Measurements from ENCODE around the gene OXA1L. TPM values are rescaled to one million over a fixed set of nuclear protein-coding genes. Genes with fewer than 3 reads are reported as not detected.

The OXA1L gene
- total and polyA plus RNA-seq, 2 of the 13 experiments (the other 11 are each of a cell fraction or from before 2014, with no cell fraction given) = 230 to 589 TPM

DNA sequence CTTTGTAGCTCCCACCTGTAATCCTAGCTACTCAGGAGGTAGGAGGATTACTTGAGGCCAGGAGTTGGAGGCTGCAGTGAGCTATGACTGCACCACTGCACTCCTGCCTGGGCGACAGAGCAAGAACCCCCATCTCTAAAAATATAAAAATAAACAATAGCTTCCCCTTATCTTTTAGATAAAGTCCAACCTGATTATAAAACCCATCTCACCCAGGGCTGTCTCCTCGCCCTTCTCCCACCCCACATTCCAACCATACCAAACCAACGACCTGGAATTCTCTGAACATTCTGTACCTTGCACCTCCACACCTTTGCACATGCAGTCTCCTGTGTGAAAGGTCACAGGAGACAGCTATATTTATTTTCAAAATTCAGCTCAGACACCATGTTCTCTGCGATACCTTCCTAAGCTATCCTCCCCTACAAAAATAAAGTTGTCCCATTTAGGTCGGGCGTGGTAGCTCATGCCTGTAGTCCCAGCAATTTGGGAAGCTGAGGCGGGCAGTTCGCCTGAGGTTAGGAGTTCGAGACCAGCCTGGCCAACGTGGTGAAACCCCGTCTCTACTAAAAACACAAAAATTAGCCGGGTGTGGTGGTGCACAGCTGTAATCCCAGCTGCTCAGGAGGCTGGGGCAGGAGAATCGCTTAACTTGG lies 41.1 kb downstream of the OXA1L start (continued):
- TF ChIP-seq, protein P1, sequence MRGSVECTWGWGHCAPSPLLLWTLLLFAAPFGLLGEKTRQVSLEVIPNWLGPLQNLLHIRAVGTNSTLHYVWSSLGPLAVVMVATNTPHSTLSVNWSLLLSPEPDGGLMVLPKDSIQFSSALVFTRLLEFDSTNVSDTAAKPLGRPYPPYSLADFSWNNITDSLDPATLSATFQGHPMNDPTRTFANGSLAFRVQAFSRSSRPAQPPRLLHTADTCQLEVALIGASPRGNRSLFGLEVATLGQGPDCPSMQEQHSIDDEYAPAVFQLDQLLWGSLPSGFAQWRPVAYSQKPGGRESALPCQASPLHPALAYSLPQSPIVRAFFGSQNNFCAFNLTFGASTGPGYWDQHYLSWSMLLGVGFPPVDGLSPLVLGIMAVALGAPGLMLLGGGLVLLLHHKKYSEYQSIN (CRISPR knock-in tag; IDR thresholded peaks at IDR 0.05; ENCODE audit: borderline replicate concordance) = no peak
- TF ChIP-seq CBFB (CRISPR knock-in tag; IDR thresholded peaks at IDR 0.05) = peak; percentile 12; the same call in 1 of the 2 replicates
- TF ChIP-seq, protein P2, sequence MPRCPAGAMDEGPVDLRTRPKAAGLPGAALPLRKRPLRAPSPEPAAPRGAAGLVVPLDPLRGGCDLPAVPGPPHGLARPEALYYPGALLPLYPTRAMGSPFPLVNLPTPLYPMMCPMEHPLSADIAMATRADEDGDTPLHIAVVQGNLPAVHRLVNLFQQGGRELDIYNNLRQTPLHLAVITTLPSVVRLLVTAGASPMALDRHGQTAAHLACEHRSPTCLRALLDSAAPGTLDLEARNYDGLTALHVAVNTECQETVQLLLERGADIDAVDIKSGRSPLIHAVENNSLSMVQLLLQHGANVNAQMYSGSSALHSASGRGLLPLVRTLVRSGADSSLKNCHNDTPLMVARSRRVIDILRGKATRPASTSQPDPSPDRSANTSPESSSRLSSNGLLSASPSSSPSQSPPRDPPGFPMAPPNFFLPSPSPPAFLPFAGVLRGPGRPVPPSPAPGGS (CRISPR knock-in tag; IDR thresholded peaks at IDR 0.05) = peak; percentile 42; the same call in 1 of the 2 replicates
- TF ChIP-seq, protein P3, sequence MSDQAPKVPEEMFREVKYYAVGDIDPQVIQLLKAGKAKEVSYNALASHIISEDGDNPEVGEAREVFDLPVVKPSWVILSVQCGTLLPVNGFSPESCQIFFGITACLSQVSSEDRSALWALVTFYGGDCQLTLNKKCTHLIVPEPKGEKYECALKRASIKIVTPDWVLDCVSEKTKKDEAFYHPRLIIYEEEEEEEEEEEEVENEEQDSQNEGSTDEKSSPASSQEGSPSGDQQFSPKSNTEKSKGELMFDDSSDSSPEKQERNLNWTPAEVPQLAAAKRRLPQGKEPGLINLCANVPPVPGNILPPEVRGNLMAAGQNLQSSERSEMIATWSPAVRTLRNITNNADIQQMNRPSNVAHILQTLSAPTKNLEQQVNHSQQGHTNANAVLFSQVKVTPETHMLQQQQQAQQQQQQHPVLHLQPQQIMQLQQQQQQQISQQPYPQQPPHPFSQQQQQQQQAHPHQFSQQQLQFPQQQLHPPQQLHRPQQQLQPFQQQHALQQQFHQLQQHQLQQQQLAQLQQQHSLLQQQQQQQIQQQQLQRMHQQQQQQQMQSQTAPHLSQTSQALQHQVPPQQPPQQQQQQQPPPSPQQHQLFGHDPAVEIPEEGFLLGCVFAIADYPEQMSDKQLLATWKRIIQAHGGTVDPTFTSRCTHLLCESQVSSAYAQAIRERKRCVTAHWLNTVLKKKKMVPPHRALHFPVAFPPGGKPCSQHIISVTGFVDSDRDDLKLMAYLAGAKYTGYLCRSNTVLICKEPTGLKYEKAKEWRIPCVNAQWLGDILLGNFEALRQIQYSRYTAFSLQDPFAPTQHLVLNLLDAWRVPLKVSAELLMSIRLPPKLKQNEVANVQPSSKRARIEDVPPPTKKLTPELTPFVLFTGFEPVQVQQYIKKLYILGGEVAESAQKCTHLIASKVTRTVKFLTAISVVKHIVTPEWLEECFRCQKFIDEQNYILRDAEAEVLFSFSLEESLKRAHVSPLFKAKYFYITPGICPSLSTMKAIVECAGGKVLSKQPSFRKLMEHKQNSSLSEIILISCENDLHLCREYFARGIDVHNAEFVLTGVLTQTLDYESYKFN (CRISPR knock-in tag; conservative IDR thresholded peaks at IDR 0.05) = peak; percentile 87
- no peak for TF ChIP-seq HNRNPH1 (optimal IDR thresholded peaks at IDR 0.05; ENCODE audit: low read depth, low read length)
- TF ChIP-seq, protein P4, sequence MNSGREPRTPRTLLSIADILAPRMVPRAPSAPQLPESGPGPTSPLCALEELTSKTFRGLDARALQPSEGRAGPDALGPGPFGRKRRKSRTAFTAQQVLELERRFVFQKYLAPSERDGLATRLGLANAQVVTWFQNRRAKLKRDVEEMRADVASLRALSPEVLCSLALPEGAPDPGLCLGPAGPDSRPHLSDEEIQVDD (CRISPR knock-in tag; IDR thresholded peaks at IDR 0.05; ENCODE audit: borderline replicate concordance) = 0 out of 2 replicates have a peak, but pooled peaks have one; percentile 16
- peak; percentile 39; the same call in 1 of the 2 replicates for TF ChIP-seq RCOR2 (CRISPR knock-in tag; IDR thresholded peaks at IDR 0.05)
- no peak for TF ChIP-seq KAT7 (CRISPR knock-in tag; IDR thresholded peaks at IDR 0.05; ENCODE audit: borderline replicate concordance)
- TF ChIP-seq SMC3 (IDR thresholded peaks at IDR 0.05; ENCODE audit: low read length) = peak; percentile 13; the same call in 1 of the 2 replicates
- TF ChIP-seq ZNF746 (CRISPR knock-in tag; IDR thresholded peaks at IDR 0.05) = peak; percentile 52; the same call in 1 of the 2 replicates
- no peak for TF ChIP-seq SOX6 (IDR thresholded peaks at IDR 0.05)
- TF ChIP-seq SOX6 (CRISPR knock-in tag; IDR thresholded peaks at IDR 0.05) = peak; percentile 82
- no peak for TF ChIP-seq ZNF619 (CRISPR knock-in tag; IDR thresholded peaks at IDR 0.05)
- TF ChIP-seq, protein P5, sequence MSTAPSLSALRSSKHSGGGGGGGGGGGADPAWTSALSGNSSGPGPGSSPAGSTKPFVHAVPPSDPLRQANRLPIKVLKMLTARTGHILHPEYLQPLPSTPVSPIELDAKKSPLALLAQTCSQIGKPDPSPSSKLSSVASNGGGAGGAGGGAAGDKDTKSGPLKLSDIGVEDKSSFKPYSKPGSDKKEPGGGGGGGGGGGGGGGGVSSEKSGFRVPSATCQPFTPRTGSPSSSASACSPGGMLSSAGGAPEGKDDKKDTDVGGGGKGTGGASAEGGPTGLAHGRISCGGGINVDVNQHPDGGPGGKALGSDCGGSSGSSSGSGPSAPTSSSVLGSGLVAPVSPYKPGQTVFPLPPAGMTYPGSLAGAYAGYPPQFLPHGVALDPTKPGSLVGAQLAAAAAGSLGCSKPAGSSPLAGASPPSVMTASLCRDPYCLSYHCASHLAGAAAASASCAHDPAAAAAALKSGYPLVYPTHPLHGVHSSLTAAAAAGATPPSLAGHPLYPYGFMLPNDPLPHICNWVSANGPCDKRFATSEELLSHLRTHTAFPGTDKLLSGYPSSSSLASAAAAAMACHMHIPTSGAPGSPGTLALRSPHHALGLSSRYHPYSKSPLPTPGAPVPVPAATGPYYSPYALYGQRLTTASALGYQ (CRISPR knock-in tag; IDR thresholded peaks at IDR 0.05) = peak; percentile 42; the same call in 1 of the 2 replicates
- TF ChIP-seq, protein P6, sequence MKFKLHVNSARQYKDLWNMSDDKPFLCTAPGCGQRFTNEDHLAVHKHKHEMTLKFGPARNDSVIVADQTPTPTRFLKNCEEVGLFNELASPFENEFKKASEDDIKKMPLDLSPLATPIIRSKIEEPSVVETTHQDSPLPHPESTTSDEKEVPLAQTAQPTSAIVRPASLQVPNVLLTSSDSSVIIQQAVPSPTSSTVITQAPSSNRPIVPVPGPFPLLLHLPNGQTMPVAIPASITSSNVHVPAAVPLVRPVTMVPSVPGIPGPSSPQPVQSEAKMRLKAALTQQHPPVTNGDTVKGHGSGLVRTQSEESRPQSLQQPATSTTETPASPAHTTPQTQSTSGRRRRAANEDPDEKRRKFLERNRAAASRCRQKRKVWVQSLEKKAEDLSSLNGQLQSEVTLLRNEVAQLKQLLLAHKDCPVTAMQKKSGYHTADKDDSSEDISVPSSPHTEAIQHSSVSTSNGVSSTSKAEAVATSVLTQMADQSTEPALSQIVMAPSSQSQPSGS (CRISPR knock-in tag; IDR thresholded peaks at IDR 0.05) = 0 out of 2 replicates have a peak, but pooled peaks have one; percentile 53
- TF ChIP-seq HHEX (CRISPR knock-in tag; IDR thresholded peaks at IDR 0.05) = peak; percentile 18; the same call in 1 of the 2 replicates
- TF ChIP-seq MEF2D (CRISPR knock-in tag; IDR thresholded peaks at IDR 0.05) = peak; percentile 34; the same call in 1 of the 2 replicates
- TF ChIP-seq EP300 (IDR thresholded peaks at IDR 0.05; ENCODE audit: low read depth in 2 of 2, low read length in 2 of 2) = peak in 1 of 2 experiments; percentile 72; a peak in 2 of 4 replicates
- TF ChIP-seq EP300 (CRISPR knock-in tag; IDR thresholded peaks at IDR 0.05; ENCODE audit: borderline replicate concordance) = no peak
- no peak for TF ChIP-seq PAF1 (CRISPR knock-in tag; IDR thresholded peaks at IDR 0.05)

Measured in HepG2 (cell line).